ENCODE measurements around the gene AQP2.

DNA sequence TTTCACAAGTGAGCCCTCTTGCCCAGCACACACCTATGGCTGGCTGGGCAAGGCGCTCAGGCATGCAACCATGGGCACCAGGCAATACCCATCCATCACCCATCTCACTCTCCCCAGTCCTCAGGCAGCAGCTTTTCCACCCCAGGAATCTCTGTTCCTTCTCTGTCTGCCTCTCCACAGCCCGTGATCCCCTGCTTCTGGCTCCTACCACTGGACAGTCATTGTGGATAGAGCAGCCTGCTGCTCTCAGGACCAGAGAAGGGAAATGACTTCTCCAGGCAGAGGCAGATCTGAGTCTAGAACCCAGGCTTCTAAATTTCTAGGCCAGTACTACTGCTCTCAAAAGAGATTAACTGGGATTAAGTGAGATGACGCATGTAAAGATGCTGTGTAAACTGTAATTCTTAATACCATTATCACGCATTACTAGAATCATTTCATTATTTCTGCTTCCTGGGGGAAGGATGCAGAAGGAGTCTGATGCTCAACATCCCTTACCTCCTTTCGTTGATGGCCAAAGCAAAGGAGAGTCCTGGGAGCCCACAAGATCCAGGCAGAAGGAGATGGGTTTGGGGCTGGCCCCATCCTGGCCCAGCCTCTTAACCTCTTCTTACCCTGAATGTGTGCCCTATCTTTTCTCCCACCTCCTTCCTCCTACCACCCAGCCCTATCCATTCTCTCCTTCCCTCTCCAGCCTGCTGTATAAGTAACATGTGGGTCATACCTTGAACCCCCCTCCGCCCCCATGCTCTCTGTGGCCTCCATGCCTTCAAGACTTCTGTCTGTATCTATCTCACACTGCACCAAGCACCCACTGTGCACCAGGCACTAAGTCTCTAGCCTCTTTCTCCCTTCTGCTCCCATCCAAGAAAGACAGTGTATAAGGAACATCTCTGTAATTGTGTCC is 6.4 kb downstream of the AQP2 start:
- TF ChIP-seq, protein P1, sequence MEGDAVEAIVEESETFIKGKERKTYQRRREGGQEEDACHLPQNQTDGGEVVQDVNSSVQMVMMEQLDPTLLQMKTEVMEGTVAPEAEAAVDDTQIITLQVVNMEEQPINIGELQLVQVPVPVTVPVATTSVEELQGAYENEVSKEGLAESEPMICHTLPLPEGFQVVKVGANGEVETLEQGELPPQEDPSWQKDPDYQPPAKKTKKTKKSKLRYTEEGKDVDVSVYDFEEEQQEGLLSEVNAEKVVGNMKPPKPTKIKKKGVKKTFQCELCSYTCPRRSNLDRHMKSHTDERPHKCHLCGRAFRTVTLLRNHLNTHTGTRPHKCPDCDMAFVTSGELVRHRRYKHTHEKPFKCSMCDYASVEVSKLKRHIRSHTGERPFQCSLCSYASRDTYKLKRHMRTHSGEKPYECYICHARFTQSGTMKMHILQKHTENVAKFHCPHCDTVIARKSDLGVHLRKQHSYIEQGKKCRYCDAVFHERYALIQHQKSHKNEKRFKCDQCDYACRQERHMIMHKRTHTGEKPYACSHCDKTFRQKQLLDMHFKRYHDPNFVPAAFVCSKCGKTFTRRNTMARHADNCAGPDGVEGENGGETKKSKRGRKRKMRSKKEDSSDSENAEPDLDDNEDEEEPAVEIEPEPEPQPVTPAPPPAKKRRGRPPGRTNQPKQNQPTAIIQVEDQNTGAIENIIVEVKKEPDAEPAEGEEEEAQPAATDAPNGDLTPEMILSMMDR (IDR thresholded peaks at IDR 0.05), result no peak
- TF ChIP-seq POLR2A (IDR thresholded peaks at IDR 0.05), result no peak
